T-helper 1 cell treated with Interleukin-12 subunit alpha and Interleukin-12 subunit beta and Interleukin-4 antibody, amounts not matched to agents 30 ng/mL and 1 ng/mL, for 36 hours (primary cell): ENCODE results near the gene TMEM255B. TPM values are rescaled to one million over a fixed set of nuclear protein-coding genes. Genes with fewer than 3 reads are reported as not detected.
"Not testable (repeated sequence)": the region's sequence is repeated elsewhere in the genome, so short reads cannot be mapped to it uniquely, and the experiment has no call there.

Source experiments
- intact Hi-C: fragments of 100-400 bp; cut with micrococcal nuclease; formaldehyde crosslinking; loops from one replicate; pipeline ENCODE4 v1.15.1; 2024
- total RNA-seq: library from RNA; stranded (reverse); gene quantifications from 2 replicates; pipeline ENCODE4 v1.2.3, GENCODE V29; 2022

TMEM255B gene
- total RNA-seq, 1 donor from 2014 or later, result 2.3 TPM

DNA sequence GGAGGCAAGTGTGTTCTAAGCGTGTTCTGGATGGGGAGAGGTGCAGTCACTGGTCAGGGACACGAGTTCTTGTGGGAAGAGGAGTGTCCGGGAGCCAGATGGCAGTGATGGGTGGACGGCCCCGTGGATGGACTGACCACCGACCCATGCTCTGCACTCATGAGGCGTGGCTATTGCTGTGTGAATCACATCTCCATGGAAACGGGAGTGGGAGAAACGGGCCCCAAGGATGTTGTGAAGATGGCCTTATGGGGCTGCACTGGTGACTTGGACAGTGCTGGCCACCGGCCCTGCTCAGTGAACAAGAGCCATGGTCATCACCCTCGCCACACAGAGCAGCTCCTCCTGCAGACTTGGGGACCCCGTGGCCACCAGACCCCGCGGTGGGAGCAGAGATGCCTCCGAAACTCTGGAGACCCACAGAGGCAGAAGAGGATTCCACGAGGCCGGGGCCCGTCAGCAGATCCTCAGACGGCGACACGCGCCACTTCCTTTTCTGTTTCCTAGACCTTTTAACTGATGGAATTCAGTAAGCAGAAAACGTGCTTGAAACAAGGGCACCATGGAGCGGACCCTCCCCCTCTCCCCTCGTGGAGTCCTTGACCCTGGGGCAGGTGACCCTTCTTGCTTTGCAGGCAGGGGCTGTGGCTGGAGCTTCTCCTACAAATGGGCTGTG lies 57.4 kb downstream of the TMEM255B start:
- intact Hi-C loops, result loop anchor here (2.0 to 5.0 kb wide), 4 partner anchors 58 to 418 kb away; partner anchors contain the start of genes CDC16 and TMEM255B

DNA sequence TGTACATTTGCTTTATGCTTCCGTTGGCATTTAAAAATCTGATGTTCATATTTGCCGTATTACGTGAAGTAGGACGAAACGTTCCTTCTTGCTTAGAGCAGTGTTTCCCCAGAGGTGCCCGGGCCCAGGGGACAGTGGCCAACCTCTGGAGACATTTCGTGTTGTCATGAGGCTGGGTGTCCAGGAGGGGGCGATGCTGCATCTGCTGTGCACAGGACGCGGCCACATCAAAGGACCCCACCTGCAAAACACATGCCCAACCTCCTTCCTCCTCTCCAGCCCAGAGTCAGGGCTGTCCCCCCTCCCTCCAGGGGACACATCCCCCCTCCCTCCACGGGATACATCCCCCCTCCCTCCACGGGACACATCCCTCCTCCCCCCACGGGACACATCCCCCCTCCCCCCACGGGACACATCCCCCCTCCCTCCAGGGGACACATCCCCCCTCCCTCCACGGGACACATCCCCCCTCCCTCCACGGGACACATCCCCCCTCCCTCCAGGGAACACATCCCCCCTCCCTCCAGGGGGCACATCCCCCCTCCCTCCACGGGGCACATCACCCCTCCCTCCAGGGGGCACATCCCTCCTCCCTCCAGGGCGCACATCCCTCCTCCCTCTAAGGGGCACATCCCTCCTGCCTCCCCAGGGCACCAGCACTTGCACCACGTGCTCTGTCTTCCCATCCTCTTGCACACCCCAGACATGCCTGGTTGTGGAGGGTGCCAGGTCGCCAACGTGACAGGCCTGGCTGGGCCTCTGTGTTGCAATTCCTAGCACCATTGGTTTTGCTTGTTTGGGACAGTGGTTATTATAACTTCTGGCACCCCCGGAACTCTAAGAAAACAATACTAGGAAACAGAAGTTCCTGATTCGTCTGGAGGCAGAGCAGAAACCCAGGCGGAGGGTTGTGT lies 58.2 kb downstream of the TMEM255B start:
- intact Hi-C loops, result loop anchor here (1.0 to 5.0 kb wide), 8 partner anchors 58 to 465 kb away; partner anchors contain the start of genes CDC16 and TMEM255B

- intact Hi-C loops, result loop anchor here (1.0 to 5.0 kb wide), 8 partner anchors 59 to 464 kb away; partner anchors contain the start of genes CDC16 and TMEM255B
These were observed 59.0 kb downstream of the TMEM255B start for GRCh38 chr13:113817860-113818691.

GRCh38 chr13:113818700-113819295 lies 59.8 kb downstream of the TMEM255B start:
- intact Hi-C loops, result loop anchor here (5.0 kb wide), 1 partner anchor 199 kb away; no protein-coding TSS in a partner anchor

DNA sequence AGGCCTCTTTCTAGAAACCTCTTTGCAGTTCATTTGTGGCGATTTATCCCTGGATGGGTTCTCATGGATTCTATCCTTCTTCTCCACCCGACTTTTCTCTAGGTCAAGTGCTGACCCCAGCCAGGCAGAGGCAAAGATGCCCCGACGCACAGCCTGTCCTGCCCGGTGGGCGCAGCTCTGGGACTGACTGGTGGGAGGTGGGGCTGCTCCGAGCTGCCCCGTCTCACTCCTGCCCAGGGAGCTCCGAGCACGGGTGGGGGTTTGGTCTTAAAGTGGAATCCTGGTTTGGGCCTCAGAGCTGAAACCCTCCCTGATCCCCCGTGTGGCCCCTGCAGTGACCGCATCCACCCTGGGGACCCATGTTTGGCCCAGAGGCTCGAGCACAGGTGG lies 60.3 kb downstream of the TMEM255B start:
- intact Hi-C loops, result loop anchor here (5.0 kb wide), 1 partner anchor 198 kb away; no protein-coding TSS in a partner anchor

- intact Hi-C loops, result loop anchor here (5.0 kb wide), 1 partner anchor 197 kb away; no protein-coding TSS in a partner anchor
These were observed 61.0 kb downstream of the TMEM255B start for GRCh38 chr13:113819731-113820715.

DNA sequence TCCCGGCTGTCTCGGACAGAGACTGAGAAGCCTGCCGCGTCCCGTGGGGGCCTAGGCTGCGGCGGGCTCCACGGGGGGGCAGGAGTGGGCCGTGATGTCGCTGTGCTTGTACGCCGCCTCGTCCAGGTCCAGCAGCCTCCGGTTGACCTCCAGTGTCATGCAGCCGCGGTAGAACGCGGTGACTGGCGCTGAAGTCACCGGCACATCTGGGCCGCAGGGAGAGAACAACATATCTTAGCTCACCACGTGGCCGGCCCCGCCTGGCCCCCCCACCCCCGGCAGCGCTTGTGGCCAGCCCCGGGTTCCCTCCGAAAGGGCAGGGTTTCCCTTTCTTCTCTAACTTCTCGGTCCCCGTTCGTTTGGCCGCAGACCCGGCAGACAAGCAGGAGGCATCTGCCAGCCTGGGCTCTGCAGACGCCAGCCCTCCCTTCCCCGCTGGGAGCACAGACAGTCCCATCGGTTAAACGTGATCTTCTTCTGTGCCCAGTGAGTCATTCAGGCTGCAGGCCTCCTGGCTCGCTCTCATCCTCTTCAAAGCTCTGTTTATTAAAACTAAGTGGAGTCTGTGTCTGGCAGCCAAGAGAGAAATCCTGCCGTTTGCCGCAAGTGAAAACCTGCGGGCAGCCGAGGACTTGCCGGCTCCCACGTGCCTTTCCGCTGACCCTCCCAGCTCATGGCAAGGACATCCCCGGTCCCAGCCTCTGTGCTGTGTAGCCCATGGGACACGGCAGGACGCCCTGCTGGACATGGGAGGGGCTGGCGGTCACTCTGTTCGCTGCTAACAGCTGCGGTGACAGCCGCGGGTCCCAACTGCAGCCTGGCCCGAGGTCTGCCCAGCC lies 62.0 kb downstream of the TMEM255B start:
- intact Hi-C loops, result no loop called here

DNA sequence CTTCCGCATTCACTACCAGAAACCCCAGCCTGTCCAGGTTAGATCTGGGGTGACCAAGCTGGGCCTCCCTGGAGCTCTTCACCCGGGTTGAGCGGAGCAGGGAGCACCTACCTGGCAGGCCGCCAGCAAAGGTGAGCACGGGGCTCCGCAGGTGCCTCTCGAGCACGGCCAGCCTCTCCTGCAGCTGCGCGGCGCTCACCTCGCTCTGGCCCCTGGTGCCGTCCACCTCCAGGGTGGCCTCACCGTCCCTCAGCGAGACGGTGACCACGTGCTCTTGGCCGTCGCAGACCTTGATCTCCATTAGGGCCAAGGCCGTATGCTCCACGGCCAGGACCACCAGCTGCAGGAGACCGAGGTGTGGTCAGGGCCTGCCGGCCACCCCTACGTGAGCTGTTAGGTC lies 62.8 kb downstream of the TMEM255B start:
- intact Hi-C loops, result no loop called here

DNA sequence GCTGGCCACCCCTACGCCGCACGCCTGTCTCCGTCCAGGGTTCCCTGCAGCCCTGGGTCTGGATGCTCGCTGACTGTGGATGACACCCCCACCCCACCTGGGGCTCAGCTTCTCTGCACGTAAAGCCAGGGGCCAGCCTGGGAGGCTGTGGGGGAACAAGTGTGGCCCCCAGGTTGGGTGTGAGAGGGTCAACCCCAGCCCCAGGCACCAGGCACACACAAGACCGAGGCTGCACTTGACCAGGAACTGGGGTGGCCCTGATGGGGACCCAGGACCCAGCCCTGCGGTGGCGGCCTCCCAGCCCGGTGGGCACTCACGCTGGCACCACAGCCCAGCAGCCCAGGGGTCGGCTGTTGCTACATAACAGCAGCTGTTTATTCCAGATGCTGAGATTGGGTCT lies 63.2 kb downstream of the TMEM255B start:
- intact Hi-C loops, result no loop called here

DNA sequence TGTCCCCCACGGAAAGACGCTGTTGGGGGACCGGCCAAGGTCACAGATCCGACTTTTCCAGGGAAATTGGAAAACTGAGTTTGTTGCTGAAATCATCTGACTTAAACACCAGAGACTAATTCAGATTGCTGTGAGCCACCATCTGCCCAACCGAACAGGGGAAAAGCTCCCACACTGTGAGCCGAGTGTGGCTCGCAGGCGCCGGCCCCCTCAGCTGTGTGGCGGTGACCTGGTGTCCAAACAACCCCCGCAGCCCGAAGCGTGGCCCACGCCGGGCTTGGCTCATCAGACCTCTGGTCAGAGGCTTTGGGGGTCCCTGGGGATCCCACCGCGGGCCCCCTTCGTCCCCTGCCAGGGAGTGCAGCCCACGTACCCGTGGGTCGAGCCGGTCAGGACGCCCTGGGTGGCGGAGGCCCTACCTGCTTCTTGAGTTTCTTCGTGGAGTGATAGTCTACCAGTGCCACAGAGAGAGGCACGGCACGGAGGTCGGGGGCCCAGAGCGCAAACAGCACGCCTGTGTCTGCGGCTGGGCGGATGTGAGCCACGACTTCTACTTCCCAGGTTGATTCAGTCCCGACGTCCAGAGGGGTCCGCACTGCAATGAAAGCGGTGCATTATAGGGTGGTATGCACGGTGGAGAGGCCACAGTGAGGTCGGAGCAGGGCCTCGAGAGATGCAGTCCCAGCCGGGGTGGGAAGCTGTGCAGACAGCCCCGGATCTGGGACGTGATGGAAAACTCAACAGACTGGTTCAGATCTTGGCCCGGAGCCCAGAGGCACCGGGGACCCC lies 64.1 kb downstream of the TMEM255B start:
- intact Hi-C loops, result no loop called here

- intact Hi-C loops, result no loop called here
These were observed 64.7 kb downstream of the TMEM255B start for GRCh38 chr13:113823771-113824170.

GRCh38 chr13:113825841-113826240 lies 66.8 kb downstream of the TMEM255B start:
- intact Hi-C loops, result no loop called here

DNA sequence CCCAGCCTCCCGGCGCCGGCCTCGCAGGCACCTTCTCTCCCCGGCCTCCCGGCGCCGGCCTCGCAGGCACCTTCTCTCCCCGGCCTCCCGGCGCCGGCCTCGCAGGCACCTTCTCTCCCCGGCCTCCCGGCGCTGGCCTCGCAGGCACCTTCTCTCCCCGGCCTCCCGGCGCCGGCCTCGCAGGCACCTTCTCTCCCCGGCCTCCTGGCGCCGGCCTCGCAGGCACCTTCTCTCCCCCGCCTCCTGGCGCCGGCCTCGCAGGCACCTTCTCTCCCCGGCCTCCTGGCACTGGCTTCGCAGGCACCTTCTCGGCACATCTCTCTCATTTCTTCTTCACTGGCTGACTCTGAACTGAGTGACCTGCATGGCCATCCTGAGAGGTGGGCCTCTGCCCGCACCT lies 67.4 kb downstream of the TMEM255B start:
- intact Hi-C loops, result not testable (repeated sequence)

DNA sequence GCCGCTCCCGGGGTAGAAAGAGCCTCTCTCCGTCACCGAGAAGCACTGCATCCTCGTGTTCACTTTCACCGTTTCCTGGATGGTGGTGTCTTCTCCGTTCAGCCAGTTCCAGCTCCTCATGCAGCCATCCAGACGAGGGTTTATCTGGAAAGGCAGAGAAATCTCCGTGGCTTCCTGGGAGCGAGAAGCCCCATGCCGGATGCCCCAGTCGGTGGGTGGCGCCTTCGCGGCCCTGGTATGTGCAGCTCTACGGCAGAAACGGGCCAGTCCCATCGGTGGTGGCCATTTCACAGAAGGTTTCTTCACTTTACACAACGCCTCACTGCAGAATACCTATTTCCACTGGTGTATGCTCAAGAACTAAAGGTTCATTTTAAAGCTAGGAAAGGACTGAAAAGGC lies 68.0 kb downstream of the TMEM255B start:
- intact Hi-C loops, result no loop called here

DNA sequence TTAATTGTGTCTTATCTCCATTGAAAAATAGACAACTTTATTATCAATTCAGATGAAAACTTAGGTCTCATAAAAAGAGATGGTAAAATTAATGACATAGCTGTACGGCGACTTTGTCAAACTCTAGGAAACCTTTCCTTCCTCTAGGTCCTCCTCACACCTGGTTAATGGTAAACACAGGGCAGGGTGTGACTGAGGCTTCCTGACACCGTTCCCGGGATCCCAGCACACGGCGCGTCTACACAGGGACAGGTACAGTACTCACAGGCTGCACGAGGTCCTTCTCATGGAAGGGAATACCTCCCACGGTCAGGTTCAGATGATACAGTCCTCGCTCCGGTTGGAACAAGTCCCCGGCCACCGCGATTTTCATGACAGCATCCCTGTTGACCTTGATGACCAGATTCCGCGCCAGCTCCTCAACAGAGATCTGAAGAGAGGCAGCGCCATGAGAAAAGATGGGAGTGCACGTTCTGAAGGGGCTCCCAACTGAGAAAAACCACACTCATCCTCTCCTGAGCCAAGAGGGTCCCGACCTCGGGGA lies 69.3 kb downstream of the TMEM255B start:
- intact Hi-C loops, result no loop called here

GRCh38 chr13:113830426-113830950 lies 71.5 kb downstream of the TMEM255B start:
- intact Hi-C loops, result not testable (repeated sequence)

GRCh38 chr13:113831061-113831460 lies 72.0 kb downstream of the TMEM255B start:
- intact Hi-C loops, result no loop called here
